Activated CD8-positive, alpha-beta memory T cell treated with anti-CD3 and anti-CD28 coated beads for 24 hours (primary cell): Measurements from ENCODE around the gene IL1RL1.

ENCODE experiments used
- DNase-seq: peaks from one replicate; pipeline ENCODE4 v3.0.0-alpha.2; 2020

IL1RL1 gene

DNA sequence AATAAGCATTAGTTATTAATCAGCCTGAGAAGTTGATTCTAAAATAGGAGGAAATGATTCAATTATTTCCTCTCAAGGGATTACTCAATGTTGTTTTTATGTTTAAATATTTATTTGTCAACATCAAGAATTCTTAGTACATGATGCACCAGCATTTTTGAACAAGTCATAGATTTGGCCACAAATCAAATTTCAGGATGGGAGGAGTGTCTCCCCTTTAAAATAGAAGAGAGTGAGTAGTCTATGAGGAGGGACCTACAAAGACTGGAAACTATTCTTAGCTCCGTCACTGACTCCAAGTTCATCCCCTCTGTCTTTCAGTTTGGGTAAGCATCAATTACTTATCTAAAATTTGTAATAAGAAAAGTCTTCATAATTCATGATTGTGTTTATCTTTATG is 25.6 kb downstream of the IL1RL1 start:
- no peak for DNase-seq

DNA sequence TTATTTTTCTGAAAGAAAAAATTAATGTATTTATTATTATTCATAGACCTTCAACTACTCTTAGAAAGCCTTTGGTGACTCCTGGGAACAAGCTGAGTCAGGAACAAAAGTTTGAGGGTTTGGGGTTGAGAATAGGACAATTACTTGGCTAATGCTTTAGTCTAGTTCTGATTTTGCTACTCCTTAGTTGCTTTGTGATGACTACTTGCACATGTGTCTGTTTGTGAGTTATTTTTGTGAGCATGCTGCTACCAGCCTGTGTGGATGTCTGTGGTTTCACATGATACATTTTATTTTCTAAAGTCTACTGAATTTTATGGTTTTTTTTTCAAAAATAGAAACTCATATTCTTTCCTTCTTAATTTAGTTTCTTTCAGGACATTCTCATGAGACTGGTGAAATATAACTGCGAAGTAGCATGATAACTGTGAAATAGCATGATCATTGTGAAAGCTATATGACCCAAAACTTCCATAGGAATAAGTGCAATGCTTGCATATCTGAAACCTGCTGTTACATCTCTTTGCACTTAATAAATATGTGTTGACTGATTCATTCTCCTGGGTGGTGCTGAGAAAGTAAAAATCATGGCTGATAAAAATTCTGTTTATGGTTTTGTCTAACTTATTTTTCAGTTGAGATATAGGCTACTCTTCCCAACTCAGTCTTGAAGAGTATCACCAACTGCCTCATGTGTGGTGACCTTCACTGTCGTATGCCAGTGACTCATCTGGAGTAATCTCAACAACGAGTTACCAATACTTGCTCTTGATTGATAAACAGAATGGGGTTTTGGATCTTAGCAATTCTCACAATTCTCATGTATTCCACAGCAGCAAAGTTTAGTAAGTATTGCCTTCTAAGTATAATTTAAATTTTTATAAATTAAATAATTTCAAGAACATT is 26.4 kb downstream of the IL1RL1 start:
- DNase-seq, result no peak

DNA sequence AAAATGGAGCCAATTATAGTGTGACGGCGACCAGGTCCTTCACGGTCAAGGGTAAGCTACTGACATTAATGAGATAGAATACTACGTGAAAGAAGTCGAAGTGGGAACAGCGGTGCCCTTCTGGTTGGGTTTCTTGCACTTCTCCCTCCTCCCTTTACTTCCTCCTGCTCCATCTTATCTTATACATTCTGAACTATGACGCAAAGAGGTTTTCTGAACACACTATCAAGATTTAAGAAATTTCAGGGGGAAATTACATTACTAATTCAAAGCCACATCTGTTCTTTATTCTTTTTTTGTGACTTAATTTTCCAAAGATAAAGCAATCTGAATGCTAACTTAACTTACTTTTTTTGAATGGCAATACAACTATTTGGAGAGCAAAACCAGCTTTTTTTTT is 29.4 kb downstream of the IL1RL1 start:
- no peak for DNase-seq

DNA sequence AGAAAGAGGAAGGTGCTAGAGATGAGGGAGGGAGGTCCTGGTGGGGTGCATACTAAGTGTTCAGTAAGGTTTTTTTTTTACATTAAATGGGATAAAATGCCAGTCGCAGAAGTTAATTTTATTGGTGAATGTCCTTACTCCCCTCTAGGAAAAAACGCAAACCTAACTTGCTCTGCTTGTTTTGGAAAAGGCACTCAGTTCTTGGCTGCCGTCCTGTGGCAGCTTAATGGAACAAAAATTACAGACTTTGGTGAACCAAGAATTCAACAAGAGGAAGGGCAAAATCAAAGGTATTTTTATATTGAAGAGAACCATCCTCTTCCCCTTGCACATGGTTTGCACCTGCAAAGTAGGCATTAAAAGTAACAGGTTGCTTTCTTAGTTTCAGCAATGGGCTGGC is 31.5 kb downstream of the IL1RL1 start:
- no peak for DNase-seq

DNA sequence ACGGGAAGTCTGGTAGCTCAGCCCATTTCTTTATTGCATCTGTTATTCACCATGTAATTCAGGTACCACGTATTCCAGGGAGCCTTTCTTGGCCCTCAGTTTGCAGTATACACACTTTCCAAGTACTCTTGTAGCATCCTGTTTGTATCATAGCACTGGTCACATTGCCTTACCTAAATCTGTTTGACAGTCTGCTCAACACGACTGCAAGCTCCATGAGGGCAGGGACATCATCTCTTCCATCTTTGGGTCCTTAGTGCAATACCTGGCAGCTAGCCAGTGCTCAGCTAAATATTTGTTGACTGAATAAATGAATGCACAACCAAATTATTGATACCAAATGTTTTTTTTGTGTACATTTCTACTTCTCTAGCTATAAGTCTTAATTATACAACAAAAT is 33.0 kb downstream of the IL1RL1 start:
- DNase-seq, result no peak

DNA sequence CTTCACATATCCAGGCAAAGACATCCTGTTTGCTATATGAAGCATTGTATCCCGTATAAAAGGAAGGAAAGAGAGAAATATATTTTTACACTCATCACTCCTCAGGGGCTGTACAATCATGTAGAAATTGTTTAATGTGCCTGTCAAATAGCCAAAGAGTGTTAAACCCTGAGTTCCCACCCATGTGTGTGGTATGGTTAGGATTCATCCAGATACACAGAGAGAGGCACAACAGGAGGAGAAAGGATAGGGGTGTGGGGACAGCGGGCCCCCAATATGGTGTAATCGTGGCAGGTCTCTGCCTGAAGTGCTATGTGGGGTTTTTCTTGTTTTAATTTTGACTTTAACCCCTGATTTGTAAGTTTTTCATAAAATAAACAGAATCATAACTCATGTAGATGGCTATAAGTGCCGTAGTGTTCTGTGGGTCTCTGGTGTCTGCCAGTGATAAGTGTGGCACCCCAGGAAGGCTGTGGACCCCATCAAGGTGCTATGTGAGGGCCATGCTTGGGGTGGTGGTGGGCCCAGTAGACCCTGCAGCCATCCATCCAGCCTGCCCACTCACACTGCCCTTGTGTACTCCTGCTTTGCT is 34.1 kb downstream of the IL1RL1 start:
- no peak for DNase-seq

DNA sequence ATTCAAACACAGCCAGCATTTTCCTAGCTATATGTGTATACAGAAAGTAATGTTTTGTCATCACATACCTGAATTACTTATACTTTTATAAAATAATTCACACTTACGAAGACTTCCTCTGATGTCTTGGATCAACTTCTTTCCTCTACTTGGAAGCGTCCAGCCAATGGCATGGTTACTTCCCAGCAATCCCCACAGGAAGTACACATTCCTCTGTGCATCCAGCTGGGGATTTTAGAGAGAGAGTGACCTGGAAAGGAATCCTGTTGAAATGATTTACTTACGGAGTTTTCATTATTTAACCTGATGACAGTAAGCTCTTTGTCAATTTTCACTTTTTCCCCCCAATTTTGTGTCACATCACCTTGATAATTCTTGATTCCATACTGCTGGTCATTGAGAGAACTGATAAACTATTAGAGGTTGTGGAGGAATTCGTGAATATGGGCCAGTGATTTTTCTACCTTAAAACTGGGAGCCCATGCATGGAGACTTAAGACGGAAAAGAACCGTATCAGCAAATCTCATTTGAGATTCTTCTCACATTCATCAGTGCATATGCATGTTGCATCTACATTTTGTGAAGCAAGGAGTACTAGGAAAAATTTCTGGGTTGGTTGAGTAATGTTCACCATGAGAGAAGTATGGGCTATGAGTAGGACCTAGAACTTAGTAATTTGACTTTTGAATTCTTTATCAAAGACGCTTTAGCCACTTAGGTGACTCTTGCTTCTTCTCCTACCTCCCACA is 35.2 kb downstream of the IL1RL1 start:
- no peak for DNase-seq

DNA sequence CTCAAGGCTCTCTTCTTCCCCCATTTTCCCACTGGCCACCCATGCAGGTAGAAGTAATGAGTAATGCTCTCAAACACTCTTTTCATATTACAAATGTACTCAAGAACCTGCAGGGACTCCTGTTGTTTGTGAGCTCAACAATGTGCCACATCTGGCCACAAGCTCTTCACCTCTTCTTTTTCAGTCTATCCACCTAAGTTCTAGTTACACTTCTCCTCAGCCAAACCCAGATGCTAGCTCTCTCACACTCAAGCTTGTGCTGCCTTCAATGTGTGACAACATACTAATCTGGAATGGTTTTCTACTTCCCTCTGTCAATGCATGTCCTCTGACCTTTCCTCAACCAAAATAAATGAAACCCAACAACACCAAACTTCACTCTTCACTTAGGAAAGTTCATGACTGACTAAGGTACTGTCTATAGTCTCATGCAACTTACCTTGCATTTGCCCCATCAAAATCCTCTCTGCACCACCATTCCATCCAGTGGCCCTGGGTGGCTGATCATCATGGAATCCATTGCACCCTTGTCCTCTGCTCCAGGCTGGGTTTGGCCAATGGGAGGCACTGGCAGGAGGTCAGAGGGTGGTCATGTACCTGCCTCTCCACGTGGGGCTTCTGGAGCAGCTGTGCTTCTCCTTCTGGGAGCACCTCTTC is 38.9 kb downstream of the IL1RL1 start:
- no peak for DNase-seq

DNA sequence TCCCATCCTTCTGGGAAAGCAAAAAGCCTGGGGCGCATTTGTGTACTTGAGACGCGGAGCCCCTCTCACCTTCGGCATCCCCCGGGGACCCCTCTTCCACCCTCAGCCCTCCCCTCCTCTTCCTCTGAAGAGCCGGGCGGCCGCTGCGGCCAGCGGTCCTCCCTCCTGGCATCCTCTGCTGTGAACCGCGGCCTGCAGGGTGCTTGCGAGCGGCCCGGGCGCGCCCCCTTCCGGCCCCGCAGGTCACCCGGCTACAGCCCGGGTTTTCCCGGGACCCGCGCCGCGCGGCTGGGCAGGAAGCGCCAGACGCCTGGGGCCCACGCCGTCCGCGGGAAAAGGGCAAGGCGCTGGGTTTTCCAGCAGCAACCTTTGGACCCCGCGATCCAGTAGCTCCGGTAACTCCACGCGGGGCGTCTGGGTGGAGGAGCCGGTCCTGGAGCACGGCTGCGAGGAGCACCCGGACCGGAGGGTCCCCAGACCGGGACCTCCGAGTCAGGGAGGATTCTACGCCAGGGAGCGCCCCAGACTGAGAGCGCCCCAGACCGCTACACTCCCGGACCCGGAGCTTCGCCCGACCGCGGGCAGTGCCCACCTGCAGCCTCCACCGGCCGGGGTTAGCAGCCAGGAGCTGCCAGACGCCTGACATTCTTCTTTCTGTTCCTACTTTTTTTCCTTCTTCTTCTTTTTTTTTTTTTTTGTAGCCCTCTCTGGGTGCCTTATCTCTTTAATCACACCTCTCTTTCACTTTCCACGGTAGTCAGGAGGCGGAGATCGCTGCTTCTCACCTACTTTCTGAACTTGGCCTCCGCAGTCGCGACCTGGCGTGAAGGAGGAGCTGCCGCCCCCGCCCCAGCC is 44.4 kb downstream of the IL1RL1 start, which contains the start of gene IL18R1:
Gene IL18R1, plus strand, starts transcription at position 271 of the 855 bp plus-strand sequence. CDS start 6,865 bp downstream, outside the sequence.
- DNase-seq, result peak; percentile 90

DNA sequence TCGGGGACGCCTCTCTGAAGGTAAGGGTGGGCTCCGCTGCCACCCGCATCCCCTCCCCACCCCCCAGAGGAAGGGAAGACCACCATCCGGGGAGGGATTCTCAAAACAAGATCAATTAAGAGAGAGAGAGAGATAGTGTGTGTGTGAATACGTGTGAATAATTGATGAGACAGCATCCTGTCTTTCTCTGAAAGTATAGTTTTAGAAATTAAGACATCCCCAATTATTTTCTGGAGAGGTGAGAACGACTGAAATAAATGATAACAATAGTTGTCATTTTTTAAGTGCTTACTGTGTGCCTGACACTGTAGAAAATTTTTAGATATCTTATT is 45.0 kb downstream of the IL1RL1 start:
- peak; percentile 86 for DNase-seq

DNA sequence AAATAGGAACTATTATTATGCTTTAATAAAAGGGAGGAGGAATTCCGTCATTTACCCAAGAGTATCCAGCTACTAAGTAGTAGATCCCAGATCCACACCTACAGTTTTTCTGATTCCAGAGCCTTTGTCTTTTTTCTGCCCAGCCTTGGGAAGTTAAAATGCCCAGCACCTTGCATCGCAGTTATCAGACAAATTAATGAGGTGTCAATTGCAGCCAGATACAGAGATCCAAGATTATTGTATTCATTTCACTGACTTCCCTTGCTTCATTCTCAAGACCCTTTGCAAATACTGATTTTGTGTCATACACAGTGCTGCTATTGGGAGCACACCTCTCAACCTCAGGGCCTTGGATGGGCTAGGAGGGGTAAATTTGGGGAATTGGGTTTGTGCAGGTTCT is 45.4 kb downstream of the IL1RL1 start:
- DNase-seq, result no peak

DNA sequence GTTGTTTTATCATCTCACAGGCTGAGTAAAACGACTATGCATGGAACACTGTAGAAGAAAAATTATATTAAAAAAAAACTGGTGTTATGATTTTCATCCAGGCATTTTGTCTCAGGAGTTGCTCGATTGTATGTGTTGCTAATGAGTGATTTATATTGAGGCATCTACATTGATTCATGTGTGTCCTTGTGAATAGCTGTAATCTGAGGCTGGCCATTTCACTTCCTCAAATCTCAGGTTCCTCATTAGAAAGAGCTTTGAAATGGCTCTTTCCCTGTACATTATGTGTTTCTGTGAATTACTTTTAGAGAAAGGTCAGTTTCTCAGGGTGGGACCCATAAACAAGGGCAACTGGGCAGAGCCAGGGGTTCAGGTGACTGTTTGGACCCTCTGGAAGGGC is 46.6 kb downstream of the IL1RL1 start:
- DNase-seq, result no peak

DNA sequence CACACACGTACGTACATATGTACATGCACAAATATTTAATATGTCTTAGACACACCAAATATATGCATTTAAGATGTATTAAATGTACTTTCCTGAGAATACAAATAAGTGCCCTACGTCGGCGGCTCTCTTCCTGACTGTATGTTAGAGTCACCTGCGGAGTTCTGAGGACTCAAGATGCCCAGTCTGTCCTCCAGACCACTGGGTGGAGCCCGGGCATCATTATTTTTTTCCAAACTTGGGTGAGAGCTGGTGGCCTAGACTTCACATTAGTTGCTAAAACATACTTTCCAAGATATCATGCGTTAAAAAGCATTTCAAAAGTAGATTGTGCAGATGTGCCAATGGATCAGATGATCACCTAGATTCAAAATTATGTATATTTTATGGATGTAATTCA is 47.1 kb downstream of the IL1RL1 start:
- no peak for DNase-seq

DNA sequence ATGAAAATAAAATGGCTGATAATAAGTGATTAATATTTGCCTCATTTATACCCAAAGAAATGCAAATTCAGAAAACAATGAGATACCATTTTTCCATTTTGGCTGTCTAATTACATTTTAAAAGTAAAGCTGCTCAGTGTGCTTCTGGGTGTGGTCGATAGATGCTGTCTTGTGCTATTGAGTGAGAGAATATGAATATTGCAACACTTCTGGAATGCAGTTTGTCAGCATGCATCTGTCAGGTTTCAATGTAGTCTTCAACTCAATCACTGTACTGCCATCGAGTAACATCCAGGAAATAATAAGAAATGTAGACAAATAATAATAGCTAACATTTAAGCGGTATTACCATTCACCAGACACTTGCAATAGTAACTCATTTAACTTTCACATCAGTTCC is 48.2 kb downstream of the IL1RL1 start:
- no peak for DNase-seq

DNA sequence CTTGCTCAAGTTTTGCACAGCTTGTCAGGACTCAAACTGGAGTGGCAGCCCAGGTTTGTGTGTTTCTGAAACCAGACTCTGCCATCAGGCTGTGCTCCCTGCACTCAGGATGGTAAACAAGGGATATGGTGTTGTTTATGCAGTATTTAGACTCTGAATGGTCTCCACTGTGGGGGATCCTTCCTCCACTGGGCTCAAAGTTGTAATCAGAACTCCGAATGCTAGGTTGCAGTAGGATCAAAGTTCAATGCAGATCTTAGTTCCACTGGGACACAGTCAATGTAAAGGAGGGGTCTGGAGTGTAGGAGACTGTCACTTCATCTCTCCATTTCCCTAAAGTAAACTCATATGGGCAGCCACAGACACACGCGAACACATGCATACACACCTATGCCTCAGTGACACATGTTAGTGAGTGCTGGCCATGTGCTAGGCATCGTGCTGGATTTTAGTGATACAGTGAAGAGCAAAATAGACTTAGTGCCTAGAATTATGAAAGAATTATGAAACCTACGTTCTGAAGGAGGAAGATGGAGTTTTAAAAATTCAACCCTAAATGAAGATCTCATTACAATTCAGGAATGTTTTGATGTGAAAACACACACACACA is 50.4 kb downstream of the IL1RL1 start:
- DNase-seq, result no peak

DNA sequence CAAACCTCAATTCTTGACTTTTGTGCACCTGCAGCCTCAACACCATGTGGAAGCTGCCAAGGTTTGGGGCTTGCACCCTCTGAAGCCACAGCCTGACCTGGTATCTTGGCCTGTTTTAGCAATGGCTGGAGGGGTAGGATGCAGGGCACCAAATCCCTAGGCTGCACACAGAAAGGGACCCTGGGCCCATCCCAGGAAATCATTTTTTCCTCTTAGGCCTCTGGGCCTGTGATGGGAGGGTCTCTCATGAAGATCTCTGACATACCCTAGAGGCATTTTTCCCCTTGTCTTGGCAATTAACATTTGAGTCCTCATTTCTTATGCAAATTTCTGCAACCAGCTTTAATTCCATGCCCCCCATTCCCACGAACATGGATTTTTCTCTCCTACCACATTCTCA is 54.4 kb downstream of the IL1RL1 start:
- DNase-seq, result no peak

DNA sequence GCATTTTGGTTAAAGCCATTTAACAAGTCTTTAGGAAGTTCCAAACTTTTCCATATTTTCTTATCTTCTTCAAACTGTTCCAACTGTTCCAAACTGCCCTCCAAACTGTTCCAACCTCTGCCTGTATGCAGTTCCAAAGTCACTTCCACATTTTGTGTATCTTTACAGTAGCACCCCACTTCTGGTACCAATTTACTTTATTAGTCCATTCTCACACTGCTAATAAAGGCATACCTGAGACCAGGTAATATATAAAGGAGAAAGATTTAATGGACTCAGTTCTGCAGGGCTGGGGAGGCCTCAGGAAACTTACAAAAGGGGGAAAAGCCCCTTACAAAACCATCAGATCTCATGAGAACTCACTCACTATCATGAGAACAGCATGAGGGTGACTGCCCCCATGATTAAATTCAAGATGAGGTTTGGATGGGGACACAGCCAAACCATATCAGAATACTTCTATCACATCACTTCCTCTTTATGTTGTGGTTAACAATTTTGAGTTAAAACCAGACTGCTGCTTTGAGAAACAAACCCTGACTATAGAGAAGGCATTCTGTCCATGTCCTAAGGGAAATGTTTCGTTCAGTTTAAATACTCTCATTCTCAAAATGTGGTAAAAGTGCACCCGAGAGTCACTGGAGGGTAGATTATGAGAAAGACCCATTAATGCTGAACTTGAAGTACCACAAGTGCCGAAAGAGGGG is 55.2 kb downstream of the IL1RL1 start:
- no peak for DNase-seq

DNA sequence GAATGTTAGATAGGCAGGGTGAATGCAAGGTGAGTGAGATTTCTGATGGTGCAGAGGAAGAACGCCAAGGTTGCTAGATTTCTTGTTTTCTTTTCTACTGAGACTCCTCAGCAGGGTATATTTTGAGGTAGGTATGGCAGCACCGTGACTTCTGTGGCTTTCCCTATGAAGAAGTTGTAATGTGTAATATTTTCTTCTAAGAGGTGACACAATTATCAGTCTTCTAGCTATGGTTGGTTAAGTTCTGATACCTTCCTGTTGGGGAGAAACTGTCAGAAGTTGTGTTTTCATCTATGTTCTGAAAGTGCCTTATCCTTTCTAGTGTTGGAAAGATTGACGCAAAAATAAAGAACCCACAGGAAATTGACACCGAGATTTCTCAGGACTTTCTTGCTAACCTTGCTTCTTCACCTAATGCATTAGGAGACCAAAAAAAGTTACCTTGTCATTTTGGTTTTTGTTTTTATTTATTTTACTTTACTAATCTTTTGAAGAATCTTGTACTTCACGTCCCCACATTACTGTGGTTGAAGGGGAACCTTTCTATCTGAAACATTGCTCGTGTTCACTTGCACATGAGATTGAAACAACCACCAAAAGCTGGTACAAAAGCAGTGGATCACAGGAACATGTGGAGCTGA is 56.1 kb downstream of the IL1RL1 start:
- no peak for DNase-seq

DNA sequence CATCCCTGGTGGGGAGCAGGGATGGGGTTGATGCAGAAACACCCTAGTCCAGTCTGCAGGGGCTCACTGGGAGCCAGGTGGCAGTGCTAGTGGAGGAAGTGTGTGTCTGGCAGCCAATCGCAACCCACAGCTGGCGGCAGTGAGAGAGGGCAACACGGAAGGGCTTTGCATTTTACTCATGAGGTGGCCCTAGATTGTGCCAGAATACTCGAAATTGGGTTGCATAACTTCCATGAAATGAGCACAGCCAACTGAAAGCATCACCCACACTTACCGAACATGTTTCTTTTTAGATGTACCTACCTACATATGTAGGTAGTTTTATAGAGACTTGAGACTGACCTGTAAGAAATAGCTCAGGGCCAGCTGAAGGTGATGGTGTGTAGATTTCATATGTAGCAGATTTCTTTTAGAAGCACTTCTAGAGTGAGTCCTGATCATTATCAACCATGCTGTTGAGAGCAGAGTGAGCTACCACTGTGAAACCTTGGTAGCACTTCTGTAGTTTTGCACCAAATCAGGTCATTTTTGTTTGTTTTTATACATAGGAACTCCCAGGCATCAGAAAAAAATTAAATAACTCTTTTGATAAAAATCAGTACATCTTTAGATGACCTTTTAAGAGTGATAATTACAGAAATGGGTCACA is 57.2 kb downstream of the IL1RL1 start:
- no peak for DNase-seq

DNA sequence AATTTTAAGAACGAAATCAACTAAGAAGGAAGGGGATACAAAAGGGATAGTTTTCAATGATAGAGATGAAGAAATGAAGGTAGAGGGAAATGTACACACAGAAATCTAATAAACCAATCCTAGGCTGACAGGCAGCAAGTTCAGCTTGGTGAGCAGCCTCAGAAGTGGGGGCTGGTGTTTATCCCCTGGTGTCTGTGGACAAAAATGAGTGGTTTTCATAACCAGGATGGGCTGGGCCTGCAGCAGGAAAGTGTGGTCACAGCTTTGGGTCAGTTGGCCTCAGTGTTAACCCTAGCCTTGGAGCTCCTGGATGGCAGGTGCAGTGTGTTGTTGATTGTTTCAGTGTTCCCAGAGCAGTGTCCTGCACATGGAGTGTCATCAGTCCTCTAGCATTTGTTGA is 58.5 kb downstream of the IL1RL1 start:
- DNase-seq, result no peak
